Activated effector memory CD4-positive, alpha-beta T cell treated with anti-CD3 and anti-CD28 coated beads, Interleukin-2, amount 50 U/mL, for 16 hours (primary cell): Measurements from ENCODE around the gene MAD1L1.
A peak's percentile ranks its signal among the peaks of the same experiment; 100 is the strongest.
"Not testable (repeated sequence)": the region's sequence is repeated elsewhere in the genome, so short reads cannot be mapped to it uniquely, and the experiment has no call there.

Source experiments
- DNase-seq: peaks from one replicate; pipeline ENCODE4 v3.0.0-alpha.2; 2020

MAD1L1 gene

GRCh38 chr7:1841286-1842021 lies 391.3 kb downstream of the MAD1L1 start:
- peak; percentile 51 for DNase-seq

GRCh38 chr7:1840744-1841143 lies 392.0 kb downstream of the MAD1L1 start:
- peak; percentile 33 for DNase-seq

GRCh38 chr7:1839701-1840100 lies 393.0 kb downstream of the MAD1L1 start:
- DNase-seq = peak; percentile 41

GRCh38 chr7:1838911-1839531 lies 393.7 kb downstream of the MAD1L1 start:
- peak; percentile 25 for DNase-seq

GRCh38 chr7:1838544-1838872 lies 394.2 kb downstream of the MAD1L1 start:
- peak; percentile 16 for DNase-seq

- peak; percentile 34 for DNase-seq
Observed at GRCh38 chr7:1837696-1838543, 394.8 kb downstream of the MAD1L1 start.

- DNase-seq = not testable (repeated sequence)
Observed at GRCh38 chr7:1831933-1832535, 400.7 kb downstream of the MAD1L1 start.

GRCh38 chr7:1831471-1831870 lies 401.3 kb downstream of the MAD1L1 start:
- DNase-seq = not testable (repeated sequence)

GRCh38 chr7:1829668-1830067 lies 403.1 kb downstream of the MAD1L1 start:
- DNase-seq = not testable (repeated sequence)

- peak; percentile 43 for DNase-seq
Observed at GRCh38 chr7:1829111-1829510, 403.6 kb downstream of the MAD1L1 start.

- DNase-seq = peak; percentile 48
Observed at GRCh38 chr7:1828170-1828569, 404.6 kb downstream of the MAD1L1 start.

- DNase-seq = peak; percentile 52
Observed at GRCh38 chr7:1827521-1827981, 405.2 kb downstream of the MAD1L1 start.

GRCh38 chr7:1826931-1827330 lies 405.8 kb downstream of the MAD1L1 start:
- not testable (repeated sequence) for DNase-seq

- peak; percentile 57 for DNase-seq
Observed at GRCh38 chr7:1825897-1826741, 406.6 kb downstream of the MAD1L1 start.

- not testable (repeated sequence) for DNase-seq
Observed at GRCh38 chr7:1825647-1825896, 407.2 kb downstream of the MAD1L1 start.

GRCh38 chr7:1824882-1825646 lies 407.7 kb downstream of the MAD1L1 start:
- DNase-seq = peak; percentile 56

- DNase-seq = peak; percentile 63
Observed at GRCh38 chr7:1824151-1824881, 408.4 kb downstream of the MAD1L1 start.

GRCh38 chr7:1823376-1824150 lies 409.2 kb downstream of the MAD1L1 start:
- peak; percentile 34 for DNase-seq

GRCh38 chr7:1819259-1819841 lies 413.4 kb downstream of the MAD1L1 start:
- peak; percentile 64 for DNase-seq
